GM21825 (cell line): Measurements from ENCODE around the gene MAP3K6.
A peak's percentile ranks its signal among the peaks of the same experiment; 100 is the strongest.
"Not testable (repeated sequence)": the region's sequence is repeated elsewhere in the genome, so short reads cannot be mapped to it uniquely, and the experiment has no call there.

ENCODE experiments used
- ATAC-seq: cut with Tn5 transposase; IDR thresholded peaks from one replicate; pipeline ENCODE4 v1.9.1; 2021; ENCODE audit warnings: mild to moderate bottlenecking, moderate library complexity; ENCODE audit not compliant: unreplicated experiment

The MAP3K6 gene

DNA sequence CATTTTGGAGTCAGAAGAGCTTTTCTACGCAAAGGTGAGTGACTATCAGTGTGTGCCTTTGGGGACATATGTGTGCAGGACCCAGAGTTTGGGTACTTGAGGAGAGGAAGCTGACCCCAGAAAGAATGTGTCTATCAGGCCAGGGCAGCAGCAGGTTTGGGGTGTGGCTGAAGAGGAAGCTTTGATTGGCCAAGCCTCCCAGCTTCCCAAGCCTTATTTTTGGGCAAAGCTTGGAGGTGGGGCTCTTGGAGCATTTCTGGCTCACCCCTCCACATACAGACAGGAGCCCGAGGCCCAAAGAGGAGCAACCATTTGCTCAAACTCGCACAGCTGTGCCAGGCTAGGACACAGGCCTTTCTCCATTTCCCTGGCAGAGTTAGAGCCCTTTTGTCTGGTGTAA lies 30.3 kb upstream of the MAP3K6 start:
- ATAC-seq = no peak

GRCh38 chr1:27395441-27396195 lies 28.9 kb upstream of the MAP3K6 start:
- no peak for ATAC-seq

GRCh38 chr1:27394925-27395324 lies 28.2 kb upstream of the MAP3K6 start:
- ATAC-seq = no peak

GRCh38 chr1:27394282-27394658 lies 27.5 kb upstream of the MAP3K6 start:
- no peak for ATAC-seq

DNA sequence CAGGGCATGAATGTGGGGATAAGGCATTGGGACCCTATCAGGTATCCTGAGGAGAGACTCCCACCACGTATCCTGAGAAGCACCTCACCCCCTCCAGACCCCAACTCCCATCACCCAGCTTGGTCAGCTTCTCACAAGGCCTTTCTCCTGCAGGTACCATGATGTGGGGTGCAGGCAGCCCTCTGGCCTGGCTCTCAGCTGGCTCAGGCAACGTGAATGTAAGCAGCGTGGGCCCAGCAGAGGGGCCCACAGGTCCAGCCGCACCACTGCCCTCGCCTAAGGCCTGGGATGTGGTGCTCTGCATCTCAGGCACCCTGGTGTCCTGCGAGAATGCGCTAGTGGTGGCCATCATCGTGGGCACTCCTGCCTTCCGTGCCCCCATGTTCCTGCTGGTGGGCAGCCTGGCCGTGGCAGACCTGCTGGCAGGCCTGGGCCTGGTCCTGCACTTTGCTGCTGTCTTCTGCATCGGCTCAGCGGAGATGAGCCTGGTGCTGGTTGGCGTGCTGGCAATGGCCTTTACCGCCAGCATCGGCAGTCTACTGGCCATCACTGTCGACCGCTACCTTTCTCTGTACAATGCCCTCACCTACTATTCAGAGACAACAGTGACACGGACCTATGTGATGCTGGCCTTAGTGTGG lies 27.0 kb upstream of the MAP3K6 start:
- no peak for ATAC-seq

DNA sequence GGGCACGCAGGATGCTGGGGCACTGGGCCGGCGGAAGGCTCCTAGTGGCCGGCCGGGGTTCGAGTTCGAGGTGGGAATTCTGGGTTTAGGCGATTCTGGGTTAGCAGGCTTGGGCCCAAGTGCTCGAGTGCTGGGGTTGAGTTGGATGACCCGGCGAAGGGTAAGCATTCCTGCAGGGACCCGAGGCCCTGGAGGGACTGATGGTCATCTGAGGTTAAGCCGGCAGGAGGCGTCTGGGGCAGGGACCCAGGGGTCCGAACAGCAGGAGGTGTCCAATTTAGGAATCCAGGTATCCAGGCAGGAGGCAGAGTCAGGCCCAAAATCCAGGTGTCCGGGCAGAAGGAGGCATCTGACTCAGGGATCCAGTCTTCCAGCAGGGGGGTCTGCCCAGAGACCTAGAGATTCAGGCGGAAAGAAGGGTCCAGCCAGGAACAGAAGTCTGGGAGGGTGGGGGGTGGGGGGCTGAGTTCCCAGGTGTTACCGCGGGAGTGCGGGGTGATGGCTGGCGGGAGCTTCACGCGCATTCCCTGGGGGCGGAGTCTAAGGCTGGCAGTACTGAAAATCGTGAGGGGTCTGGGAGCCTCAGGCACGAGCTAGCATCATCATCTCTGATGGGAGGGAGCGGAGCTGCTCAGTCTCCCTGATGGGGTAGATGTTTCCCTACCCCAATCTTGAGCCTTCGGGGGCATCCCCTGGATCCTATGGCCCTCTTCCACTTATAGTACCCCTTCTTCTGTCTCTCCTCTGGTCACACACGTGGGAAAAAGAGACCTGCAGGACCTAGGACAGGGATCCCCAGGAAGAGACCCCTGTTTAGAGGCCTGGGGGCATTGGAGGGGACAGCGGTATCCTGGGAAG lies 26.2 kb upstream of the MAP3K6 start:
- no peak for ATAC-seq

- peak; percentile 65 for ATAC-seq
Measured at GRCh38 chr1:27392096-27392777, 25.5 kb upstream of the MAP3K6 start, which contains the start of gene GPR3. TSS of gene GPR3 (plus strand) at chr1:27392622. CDS start at chr1:27393799, 1,177 bp downstream.

DNA sequence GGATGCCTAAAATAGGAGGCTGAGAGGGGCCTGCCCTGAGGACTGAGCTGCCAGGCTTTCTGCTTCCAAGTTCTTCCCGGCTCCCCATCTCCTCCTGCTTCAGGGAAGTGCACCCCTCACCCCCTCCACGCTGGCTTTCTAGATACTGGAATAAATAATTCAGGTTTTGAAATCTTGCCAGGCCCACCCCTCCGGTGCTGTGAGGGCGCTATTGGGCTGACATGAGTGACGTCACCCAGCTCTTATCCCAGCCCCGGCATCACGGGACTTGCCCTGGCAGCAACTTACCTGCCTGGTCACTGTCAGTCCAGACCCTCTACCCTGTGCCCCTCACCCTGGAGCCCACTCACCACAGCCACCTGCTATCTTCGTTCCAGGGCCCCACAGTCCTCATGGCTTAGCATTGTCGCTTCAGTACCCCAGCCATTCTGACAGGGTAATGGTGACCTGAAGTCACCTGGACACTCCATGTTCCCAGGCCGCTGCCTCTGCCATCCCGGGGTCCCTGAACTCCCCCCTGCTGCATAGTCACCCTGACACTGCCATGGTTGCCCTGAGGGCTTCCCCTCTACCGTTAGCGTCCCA lies 24.8 kb upstream of the MAP3K6 start:
- no peak for ATAC-seq

GRCh38 chr1:27388337-27389005 lies 21.7 kb upstream of the MAP3K6 start:
- ATAC-seq = no peak

- ATAC-seq = not testable (repeated sequence)
Measured at GRCh38 chr1:27384797-27385196, 18.0 kb upstream of the MAP3K6 start.

DNA sequence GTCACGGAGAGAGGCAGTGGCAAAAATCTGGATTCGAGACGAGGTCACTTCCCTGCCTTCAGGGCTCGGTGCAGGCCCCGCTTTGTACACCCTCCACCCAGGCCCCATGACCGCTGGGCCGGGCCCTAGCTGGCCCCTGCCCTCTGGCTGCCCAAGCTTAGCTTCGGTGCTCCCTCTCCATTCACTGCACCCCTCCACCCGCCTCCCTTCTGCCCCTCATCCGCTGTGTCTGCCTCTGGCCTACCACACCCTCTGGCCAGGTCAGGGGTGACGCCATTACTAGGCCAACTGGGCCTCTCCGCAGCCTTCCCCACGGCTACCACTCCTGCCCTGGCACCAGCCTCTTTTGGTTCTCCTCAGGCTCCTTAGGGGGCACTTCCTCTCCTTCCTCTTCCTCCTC lies 16.9 kb upstream of the MAP3K6 start:
- no peak for ATAC-seq

GRCh38 chr1:27383039-27383605 lies 16.4 kb upstream of the MAP3K6 start, which contains the start of gene CD164L2:
TSS of gene CD164L2 (minus strand) at chr1:27383333. CDS start at chr1:27383239, 94 bp downstream.
- ATAC-seq = no peak

DNA sequence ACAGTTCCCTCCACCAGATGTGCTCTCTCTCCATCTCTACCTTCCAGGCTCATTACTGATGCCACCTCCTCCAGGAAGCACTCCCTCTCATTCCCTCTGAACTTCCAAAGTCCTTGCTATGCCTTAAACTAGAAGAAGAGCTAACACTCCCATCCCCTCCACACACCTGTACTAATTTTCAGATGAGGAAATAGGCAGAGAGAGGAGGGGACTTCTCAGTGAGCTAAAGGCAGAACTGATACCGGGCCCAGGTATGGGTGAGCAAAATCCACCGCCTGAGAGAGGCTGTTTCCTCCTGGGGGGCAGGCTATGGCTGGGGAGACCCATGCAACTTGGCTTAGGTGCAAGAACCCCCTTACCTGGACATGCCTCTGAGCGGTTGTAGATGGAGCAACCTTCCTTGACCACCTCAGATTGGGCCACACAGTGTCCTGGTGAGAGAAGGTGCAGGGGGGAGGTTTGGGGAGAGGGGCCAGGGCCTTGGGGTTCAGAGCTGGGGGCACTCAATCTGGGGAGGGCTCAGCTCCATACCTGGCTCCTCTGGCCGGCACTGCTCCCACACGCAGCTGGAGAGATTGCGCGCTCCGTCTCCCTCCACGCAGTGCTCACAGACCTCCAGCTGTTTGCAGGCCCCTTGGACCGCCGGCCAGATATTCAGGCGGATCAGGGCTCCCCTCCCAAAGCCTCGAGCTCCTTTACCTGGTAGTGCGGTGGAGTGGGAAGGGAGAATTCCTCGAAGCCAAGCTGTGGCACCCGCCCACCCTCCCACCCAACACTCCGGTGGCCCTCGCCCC lies 15.4 kb upstream of the MAP3K6 start:
- no peak for ATAC-seq

DNA sequence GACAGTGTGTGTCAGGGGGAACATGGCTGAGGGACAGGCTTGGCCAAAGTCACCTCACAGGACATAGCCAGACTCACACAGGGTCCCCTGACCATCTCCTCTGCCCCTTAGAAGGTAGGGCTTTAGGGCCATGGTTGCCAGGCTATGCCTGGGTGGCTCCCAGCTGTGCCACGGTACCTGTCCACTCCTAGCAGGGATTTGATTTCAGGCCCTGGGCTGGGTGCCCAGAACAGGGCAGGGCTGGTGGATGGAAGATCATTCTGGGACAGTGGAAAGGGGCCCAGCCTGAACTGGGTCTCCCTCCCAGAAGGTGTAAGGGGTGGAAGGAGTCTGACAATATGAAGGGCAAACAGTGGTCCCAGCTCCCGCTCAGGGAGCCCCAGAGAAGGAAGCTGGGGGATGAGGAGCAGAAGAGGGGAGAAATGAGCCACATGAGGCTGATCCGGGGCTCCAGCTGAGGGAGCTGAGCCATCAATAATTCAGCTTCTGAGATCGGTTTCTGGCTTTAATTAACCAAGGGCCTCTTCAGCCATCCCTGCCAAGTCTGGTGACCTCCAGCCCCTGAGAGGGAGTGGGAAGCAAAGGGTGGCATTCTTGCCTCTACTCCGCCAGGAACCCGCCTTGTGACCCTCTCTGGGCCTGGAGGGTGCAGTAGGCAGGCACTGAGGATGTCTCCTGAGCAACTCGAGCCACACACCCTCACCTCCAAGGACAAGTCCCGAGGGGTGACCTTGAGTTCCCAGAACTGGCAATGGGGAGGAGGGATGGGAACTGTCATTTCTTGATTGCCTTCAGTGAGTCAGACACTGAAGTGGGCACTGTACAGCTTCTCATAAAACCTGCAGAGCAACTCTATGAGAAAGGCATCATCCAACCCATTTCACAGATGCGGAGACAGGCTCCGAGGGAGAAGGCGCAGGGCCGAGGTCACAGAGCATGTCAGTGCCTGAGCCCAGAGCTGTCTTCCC lies 14.3 kb upstream of the MAP3K6 start:
- no peak for ATAC-seq

- ATAC-seq = no peak
Measured at GRCh38 chr1:27380224-27380623, 13.5 kb upstream of the MAP3K6 start.

GRCh38 chr1:27379564-27380122 lies 12.9 kb upstream of the MAP3K6 start:
- no peak for ATAC-seq

- no peak for ATAC-seq
Measured at GRCh38 chr1:27377760-27378495, 11.2 kb upstream of the MAP3K6 start.
